H7 (cell line): ENCODE measurements around the gene ZNF285. TPM values are rescaled to one million over a fixed set of nuclear protein-coding genes. Genes with fewer than 3 reads are reported as not detected.
"Not testable (repeated sequence)": the region's sequence is repeated elsewhere in the genome, so short reads cannot be mapped to it uniquely, and the experiment has no call there.

Experiments used
- DNase-seq: peaks from one replicate; pipeline ENCODE4 v3.0.0; 2012
- H3K27me3 ChIP-seq: 2 replicates; pipeline ENCODE4 v1.6.0; 2011; ENCODE audit warnings: mild to moderate bottlenecking, low read length; ENCODE audit not compliant: control insufficient read depth, insufficient read depth
- H3K36me3 ChIP-seq: replicated peaks from 2 replicates; pipeline ENCODE4 v1.5.1; 2011; ENCODE audit warnings: low read length; ENCODE audit not compliant: control insufficient read depth, insufficient read depth
- H3K4me3 ChIP-seq: 2 replicates; pipeline ENCODE4 v1.5.1; 2011; ENCODE audit warnings: low read depth, mild to moderate bottlenecking, control low read depth, low read length, moderate library complexity; ENCODE audit not compliant: insufficient read depth
- total RNA-seq: library from RNA; depleted of rRNA; stranded (reverse); fragments of >200 nt; shearing (Covaris generic); gene quantifications from 2 replicates; pipeline ENCODE4 v1.2.3, GENCODE V29; 2014; rRNA removed

The ZNF285 gene
- total RNA-seq, result 2.2 and 4.6 TPM in 2 replicates

GRCh38 chr19:44401139-44402115 lies at the start of gene ZNF285:
TSS of gene ZNF285 (minus strand) at chr19:44401608. CDS start at chr19:44397213, 4,395 bp downstream.
- Histone ChIP-seq H3K36me3 (no peaks in the 10 kb centered on the region), H3K27me3 (no peaks in the 10 kb centered on the region), H3K4me3 (peak within 1 kb of the TSS; percentile 72)
- peak; percentile 81 for DNase-seq

DNA sequence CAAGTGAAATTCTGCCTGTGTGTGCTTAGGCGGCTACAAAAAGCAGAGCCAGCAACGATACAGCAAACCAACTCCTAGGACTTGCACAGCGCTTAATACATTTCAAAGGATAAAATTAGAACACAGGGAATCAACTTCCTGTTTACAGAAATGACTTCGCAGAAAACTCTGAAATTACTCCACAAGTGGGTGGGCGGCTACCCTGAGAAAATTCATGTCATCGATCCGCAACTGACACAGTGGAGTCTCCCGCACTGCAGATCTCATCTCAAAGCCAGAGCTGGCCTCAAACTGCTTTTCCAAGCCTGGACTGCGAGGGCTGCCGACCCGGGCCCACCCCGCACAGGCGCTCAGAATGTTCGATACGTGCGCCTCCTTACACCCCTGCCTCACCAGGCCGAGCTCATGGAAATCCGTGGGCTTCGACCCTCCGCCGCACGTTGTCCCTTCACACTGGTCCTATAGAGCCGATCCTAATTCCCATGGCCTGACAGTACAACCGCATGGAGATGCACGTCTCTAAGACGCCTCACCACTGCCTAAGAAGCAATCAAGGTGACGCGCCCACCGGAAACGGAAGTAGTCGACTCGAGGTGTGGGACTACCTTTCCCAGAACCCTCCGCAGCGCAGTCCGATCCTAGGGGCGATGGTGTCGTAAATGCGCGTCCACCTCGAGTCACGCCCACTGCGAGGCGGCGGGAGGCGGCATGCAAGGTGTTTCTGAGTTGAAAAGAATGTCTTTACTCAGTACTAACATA lies 46.7 kb upstream of the ZNF285 start, which contains the start of gene ZNF229:
ZNF229 (minus strand) TSS at position 557 of the 759 bp plus-strand sequence. CDS start 5,625 bp downstream, outside the sequence.
- Histone ChIP-seq H3K4me3 (no peak within 1 kb of the TSS), H3K27me3 (no peaks in the 10 kb centered on the region), H3K36me3 (no peaks in the 10 kb centered on the region)
- DNase-seq, result no peak

- Histone ChIP-seq H3K36me3 (no peaks in the 10 kb centered on the region), H3K4me3 (no peak overlapping the region), H3K27me3 (no peaks in the 10 kb centered on the region)
- no peak for DNase-seq
These were observed 37.0 kb upstream of the ZNF285 start for GRCh38 chr19:44438441-44438840.

GRCh38 chr19:44435441-44435840 lies 34.0 kb upstream of the ZNF285 start:
- H3K27me3 ChIP-seq, result no peaks in the 10 kb centered on the region
- no peaks in the 10 kb centered on the region for H3K36me3 ChIP-seq

GRCh38 chr19:44430956-44431355 lies 29.5 kb upstream of the ZNF285 start:
- Histone ChIP-seq H3K36me3 (no peaks in the 10 kb centered on the region), H3K27me3 (no peaks in the 10 kb centered on the region), H3K4me3 (no peak overlapping the region)
- DNase-seq, result no peak

More at GRCh38 chr19:44435441-44435840, 34.0 kb upstream of the ZNF285 start:
- H3K4me3 ChIP-seq, result no peak overlapping the region
- no peak for DNase-seq

- not testable (repeated sequence) for H3K4me3 ChIP-seq, H3K27me3 ChIP-seq, DNase-seq, H3K36me3 ChIP-seq
These were observed 14.1 kb upstream of the ZNF285 start for GRCh38 chr19:44415553-44415952.

GRCh38 chr19:44389268-44389667 lies 12.1 kb downstream of the ZNF285 start:
- H3K27me3 ChIP-seq, H3K4me3 ChIP-seq, H3K36me3 ChIP-seq, DNase-seq: not testable (repeated sequence)

- H3K27me3 ChIP-seq, result no peaks in the 10 kb centered on the region
- no peak overlapping the region for H3K4me3 ChIP-seq
- no peak for DNase-seq
- H3K36me3 ChIP-seq, result no peaks in the 10 kb centered on the region
These were observed 26.6 kb downstream of the ZNF285 start for GRCh38 chr19:44374789-44375188.

DNA sequence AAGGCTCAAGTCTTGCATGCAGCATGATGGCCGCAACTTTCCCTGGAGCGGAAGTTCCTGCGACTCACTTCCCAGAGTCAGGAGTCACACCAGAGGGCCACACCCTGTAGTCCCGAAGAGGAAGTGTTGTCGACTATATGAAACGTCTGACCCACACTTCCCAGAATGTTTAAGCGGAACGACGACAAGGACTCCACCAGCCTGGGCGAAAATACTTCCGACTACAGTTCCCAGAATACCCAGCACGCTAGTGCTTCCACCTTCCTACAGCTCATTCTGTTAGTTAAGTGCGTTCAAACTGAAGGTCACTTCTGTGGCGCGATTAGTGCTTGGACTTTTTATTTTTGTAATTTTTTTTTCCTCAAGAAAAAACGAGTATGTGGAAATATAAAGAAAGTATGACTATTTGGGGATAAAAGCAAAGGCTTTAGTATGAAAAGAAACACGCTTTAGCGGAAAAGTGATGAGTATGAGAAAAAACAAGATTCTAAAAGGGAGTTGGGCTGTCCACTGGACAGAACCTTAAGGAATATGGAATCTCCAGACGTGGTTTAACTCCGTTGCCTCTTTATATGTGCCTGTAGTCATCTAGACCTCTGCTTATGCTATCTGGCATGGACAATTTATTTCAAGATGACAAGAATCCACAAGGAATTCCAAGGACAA lies 29.5 kb downstream of the ZNF285 start:
- no peaks in the 10 kb centered on the region for H3K27me3 ChIP-seq
- no peaks in the 10 kb centered on the region for H3K36me3 ChIP-seq
- H3K4me3 ChIP-seq, result no peak overlapping the region
- no peak for DNase-seq

DNA sequence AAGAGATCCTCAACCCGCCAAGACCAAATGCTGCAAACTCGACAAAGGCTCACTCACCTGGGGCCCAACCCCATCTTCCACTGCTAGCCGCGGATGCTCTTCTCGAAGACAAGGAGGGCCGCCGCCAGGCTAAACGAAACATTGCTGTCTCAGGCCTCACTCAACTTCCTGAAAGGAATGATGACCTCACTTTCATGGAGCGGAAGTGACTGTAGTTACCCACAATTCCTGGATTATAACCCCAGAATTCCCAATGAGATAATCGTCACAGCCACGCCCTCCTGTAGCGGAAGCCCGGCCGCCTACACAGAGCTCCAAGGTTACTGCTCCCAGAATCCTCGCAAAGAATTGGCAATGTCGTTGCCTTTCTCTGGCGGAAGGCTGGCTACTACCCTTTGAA lies 34.4 kb downstream of the ZNF285 start:
- no peak for DNase-seq
- Histone ChIP-seq H3K4me3 (no peak overlapping the region), H3K27me3 (no peaks in the 10 kb centered on the region), H3K36me3 (no peaks in the 10 kb centered on the region)

DNA sequence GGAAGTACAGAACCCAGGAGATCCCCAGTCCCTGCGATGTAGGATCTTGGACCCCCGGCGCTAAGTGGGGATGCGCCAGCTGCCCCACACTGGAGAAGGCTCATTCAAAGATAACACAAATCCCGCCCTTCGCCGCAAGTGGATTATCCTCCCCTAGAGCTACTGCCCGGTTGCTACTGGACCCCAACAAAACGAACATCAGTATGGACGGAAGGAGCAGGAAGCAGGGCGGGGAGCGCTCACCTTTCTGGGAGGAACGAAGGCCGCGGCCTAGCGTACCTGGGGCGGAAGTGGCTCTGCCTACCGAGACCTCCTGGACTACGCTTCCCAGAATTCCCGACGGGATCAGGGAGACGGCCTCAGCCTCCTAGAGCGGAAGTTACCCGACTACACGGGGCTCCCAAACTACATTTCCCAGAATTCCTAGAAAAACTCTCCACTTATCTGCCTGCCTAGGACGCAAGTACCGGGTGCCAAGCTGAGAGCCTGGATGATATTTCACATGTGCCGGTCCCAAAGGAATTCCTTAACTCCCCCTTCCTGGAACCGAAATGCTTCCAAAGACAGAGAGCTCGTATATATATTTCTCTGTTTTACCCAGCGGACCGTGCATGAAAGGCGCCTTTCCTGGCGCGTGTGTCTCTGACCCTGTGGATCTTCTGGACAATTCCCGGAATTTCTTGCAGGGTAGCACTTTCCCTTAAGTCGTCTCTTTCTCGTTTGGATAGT lies 44.9 kb downstream of the ZNF285 start, which contains the start of gene ZNF112:
ZNF112 (minus strand) TSS at position 298 of the 729 bp plus-strand sequence. CDS start 16,141 bp downstream, outside the sequence.
- DNase-seq, result peak; percentile 58
- Histone ChIP-seq H3K27me3 (no peaks in the 10 kb centered on the region), H3K4me3 (peak within 1 kb of the TSS; percentile 60), H3K36me3 (no peaks in the 10 kb centered on the region)

DNA sequence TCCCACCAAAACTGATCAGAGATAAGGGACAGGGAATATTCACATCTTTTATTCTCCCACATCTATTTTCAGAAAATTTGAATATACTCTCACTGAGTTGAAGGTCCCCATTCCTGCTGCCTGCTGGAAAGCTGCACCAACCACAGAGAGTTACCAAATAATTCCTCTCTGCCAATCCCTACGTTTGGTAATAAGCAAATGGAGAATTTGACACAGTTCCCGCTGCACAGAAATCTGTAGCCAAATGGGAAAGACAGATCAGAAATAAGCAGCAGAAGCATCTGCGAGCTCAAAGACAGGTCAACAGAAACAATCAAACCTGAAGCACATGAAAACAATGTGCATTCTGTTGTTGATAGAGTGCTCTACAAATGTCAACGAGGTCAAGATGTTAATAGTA lies 54.9 kb downstream of the ZNF285 start:
- Histone ChIP-seq H3K4me3 (no peak overlapping the region), H3K27me3 (no peaks in the 10 kb centered on the region), H3K36me3 (no peaks in the 10 kb centered on the region)
- no peak for DNase-seq

- Histone ChIP-seq H3K36me3 (no peaks in the 10 kb centered on the region), H3K27me3 (no peaks in the 10 kb centered on the region), H3K4me3 (no peak overlapping the region)
- no peak for DNase-seq
These were observed 55.4 kb downstream of the ZNF285 start for GRCh38 chr19:44345959-44346358.

- no peak for DNase-seq
- Histone ChIP-seq H3K36me3 (peaks cover 1% of the 10 kb centered on the region), H3K4me3 (no peak overlapping the region), H3K27me3 (no peaks in the 10 kb centered on the region)
These were observed 57.2 kb downstream of the ZNF285 start for GRCh38 chr19:44344255-44344654.
